Nucleus accumbens (tissue), 56 donors: ENCODE measurements around the gene PFN3.
"Not testable (repeated sequence)": the region's sequence is repeated elsewhere in the genome, so short reads cannot be mapped to it uniquely, and the experiment has no call there.

Experiments used
- DNase-seq, 56 donors: peaks; one replicate each; lab custom pipeline; 2025; lab: John Stamatoyannopoulos, UW

The PFN3 gene

GRCh38 chr5:177377851-177378776 is 22.3 kb downstream of the PFN3 start:
- no peak for DNase-seq

GRCh38 chr5:177376107-177376506 is 24.4 kb downstream of the PFN3 start:
- DNase-seq = no peak

GRCh38 chr5:177375516-177375915 is 24.9 kb downstream of the PFN3 start:
- DNase-seq = not testable (repeated sequence)

GRCh38 chr5:177374211-177374610 is 26.2 kb downstream of the PFN3 start:
- no peak for DNase-seq

DNA sequence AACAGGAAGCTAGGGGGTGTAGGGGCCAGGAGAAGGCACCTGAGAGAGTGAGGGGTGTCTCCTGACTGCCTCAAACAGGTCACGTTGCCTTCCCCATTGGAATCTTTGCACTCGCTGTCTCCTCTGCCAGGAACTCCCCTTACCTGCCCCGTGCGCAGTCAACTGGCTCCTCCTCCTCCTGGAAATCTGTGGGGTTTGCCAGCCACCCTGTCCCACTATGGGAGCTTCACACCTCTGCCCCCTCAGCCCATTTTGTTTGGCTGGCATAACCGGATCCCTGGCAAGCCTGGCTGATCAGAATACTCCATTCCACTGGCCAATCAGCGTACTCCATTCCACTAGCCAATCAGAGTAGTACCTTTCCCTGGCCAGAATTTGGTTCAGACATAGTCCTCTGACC is 26.7 kb downstream of the PFN3 start:
- DNase-seq = no peak

DNA sequence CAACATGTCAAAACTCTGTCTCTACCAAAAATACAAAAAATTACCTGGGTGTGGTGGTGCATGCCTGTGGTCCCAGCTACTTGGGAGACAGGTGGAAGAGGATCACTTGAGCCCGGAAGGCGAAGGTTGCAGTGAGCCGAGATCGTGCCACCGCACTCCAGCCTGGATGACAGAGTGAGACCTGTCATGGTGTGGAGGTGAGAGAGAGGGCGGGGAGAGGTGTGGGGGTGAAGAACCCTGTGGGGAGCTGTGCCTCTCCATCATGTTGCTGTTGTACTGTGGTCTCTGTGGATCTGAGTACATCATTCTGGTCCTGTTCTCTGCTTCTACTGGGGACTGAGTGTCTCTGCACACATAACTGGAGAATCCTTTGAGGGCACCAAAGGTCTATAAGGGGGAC is 27.6 kb downstream of the PFN3 start:
- DNase-seq = no peak

GRCh38 chr5:177372034-177372896 is 28.2 kb downstream of the PFN3 start:
- DNase-seq = no peak

DNA sequence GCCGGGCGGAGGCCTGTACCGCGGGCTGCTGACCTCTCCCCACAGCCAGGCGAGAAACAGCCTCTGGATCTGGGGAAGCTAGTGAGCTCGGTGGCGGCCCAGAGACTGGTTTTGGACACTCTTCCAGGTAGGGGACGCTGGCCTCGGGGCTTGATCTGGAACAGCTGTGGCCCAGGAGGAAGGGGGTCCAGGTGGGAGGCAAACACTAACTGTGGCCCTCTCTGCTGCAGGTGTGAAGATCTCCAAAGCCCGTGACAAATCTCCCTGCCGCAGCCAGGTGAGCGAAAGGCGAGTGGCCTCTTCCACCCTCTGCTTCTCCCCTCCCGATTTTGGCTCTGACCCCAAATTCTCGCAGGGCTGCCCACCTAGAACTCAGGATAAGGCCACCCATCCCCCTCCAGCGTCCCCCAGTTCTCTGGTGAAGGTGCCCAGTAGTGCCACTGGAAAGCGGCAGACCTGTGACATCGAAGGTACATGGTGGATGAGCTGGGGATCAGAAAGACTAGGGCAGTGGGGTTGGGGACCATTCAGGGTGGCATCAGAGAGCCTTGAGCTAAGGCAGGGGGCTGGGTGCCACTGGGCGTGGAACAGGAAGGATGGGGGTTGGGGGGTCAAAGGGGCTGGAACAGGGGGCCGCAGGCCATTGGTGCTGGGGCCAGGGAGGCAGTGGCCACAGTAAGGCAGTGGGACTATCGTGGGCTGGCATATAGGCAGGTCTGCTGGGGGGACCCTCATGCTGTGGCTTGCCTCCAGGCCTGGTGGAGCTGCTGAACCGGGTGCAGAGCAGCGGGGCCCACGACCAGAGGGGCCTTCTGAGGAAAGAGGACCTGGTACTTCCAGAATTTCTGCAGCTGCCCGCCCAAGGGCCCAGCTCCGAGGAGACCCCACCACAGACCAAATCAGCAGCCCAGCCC is 29.1 kb downstream of the PFN3 start:
- DNase-seq = no peak

DNA sequence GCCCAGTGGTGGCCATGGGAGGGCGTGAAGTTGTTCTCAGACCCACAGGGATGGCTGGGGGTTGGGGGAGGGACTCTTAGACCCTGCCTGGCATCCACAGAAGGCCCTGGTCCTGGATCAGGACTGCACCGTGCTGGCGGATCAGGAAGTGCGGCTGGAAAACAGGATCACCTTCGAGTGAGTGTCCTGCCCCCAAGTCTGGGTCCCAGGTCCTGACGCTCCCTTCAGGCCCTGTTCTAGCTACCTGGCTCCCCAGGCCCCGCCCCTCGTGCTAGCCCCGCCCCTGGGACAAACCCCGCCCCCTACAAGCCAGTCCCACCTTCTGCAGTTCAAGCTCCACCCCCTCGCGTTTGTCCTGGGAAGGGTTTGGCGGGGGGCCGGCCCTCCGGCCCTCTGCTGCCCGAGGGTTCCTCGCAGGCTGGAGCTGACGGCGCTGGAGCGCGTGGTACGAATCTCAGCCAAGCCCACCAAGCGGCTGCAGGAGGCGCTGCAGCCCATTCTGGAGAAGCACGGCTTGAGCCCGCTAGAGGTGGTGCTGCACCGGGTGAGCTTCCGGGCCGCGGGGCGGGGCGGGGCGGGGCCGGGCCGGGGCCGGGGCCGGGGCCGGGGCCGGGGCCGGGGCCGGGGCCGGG is 29.9 kb downstream of the PFN3 start:
- DNase-seq = peak in 19 of 56 donors; percentile 10 to 72 (median 30)

- DNase-seq = no peak
These were observed 30.6 kb downstream of the PFN3 start for GRCh38 chr5:177369645-177370440.

DNA sequence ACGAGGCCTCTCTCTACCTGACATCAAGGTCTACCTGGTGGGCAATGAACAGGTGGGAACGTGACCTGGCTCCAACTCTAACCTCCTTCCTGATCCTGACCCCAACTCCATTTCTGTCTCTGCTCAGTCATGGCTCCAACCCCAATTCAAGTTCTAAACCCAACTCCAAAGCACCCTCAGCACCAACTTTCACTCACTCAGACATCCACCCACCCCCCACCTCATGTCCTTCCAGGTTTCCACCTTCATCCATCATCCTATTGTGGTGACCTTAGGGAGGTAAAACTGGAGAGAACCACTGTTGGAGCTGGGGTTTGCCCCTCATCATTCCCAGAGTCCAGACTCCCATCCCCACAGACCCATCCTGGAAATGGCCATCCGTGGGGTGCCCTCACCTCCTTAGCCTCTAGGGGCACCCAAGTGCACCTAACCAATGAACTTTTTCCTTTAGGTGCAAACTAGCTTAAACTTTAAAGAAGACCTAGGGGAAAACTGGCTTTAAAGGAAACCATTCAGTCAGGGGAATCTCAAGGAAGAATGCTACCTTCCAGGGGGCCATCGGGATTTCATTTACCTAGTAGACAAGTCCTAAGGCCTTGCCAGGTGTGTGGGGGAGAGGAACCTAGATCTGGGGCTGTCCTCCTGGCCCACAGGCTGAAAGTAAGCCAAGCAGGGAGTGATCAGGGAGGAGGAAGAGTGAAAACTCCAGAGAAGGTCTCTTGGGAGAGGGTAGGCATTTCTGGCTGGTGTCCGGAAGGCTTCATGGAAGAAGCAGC is 31.4 kb downstream of the PFN3 start:
- DNase-seq = no peak

DNA sequence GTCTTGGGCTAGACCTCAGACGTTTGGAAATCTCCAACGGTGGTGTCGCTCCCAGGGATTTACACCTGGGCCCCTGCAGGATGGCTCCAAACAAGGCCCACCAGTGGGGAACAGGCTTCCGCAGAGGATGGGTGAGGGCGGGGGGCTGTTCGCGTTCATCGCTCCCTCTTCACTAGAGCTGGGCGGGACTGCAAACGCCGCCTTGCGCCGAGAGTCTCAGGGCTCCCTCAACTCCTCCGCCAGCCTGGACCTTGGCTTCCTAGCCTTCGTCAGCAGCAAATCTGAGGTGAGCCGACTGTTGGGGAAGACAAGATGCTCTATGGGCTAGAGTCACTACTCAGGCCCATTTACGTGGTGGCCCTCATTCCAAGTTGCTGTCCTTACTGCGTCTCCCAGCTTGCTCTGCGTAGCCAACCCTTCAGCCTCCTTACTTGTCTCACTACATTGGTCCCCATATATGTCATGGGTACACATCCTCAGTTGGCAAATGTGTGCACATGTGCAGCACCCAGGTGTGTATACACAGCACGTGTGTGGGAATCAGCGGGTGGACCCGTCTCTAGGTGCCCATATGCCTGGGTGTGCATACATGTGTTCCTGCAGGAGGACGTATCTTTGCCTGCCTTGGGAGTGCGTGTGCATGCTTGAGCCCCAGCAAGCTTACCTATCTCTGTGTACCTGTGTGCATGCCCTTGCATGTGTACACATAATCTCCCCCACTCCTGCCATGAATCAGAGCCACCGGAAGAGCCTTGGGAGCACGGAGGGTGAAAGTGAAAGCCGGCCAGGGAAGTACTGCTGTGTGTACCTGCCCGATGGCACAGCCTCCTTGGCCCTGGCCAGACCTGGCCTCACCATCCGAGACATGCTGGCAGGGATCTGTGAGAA is 32.2 kb downstream of the PFN3 start:
- DNase-seq = no peak

DNA sequence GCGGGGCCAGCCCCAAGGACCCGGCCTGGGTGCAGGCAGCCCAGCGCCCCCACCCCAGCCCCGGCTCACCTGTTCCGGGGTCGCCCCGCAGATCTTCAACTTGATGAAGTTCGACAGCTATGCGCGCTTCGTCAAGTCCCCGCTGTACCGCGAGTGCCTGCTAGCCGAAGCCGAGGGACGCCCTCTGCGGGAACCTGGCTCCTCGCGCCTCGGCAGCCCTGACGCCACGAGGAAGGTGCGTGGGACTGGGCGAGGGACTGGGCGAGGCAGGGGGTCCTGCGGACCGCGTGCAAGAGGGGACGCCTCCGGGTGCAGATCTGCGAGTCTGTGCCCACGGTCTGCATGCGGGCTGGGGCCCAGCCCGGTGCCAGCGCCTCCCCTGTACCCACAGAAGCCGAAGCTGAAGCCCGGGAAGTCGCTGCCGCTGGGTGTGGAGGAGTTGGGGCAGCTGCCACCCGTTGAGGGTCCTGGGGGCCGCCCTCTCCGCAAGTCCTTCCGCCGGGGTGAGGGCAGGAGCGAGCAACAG is 33.1 kb downstream of the PFN3 start:
- DNase-seq = no peak

- peak in 25 of 56 donors; percentile 10 to 75 (median 40) for DNase-seq
These were observed 33.7 kb downstream of the PFN3 start for GRCh38 chr5:177366528-177367322.

- no peak for DNase-seq
These were observed 34.5 kb downstream of the PFN3 start for GRCh38 chr5:177365845-177366527.
